NCI-H2227 (cell line): ENCODE results near the gene CACNA2D3.

ENCODE experiments used
- DNase-seq: peaks from one replicate; lab custom pipeline; 2025; ENCODE audit not compliant: unreplicated experiment; lab: John Stamatoyannopoulos, UW

CACNA2D3 gene

DNA sequence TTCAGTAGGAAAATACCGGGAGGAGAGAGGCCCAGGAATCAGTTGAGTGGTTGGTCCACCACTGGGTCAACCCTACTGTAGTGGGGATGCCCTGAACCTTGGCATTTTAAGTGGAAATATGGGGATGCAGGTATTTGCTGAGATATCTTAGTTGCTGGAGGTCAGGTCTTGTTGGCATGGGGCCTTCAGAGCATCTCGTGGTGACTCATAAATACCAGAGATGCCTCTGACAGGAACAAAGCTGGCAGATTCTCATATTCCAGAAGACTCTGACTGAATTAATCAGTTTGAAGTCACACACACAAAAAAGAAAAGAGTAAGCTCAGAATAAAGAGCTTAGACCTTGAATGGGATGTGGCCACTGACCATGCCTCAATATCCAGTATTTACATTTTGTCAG, 91.6 kb downstream of the CACNA2D3 start:
- no peak for DNase-seq

DNA sequence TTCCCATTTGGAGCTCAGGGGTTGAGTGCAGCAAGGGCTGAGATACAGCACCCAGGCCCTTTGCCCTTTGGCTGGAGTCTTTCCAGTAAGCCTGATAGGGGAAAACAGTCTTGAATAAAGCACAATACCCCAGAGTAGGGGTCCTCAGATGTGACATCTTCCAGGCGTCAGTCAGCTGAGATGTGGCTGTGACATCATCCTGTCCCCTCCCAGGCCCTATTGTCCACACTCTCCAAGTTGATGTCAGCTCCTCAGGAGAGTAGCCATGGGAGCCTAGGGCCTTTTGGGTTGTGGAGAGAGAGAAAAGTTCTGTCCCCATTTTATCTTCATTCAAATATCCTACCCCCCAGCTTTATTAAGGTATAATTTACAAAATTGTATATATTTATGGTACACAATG, 92.5 kb downstream of the CACNA2D3 start:
- DNase-seq, result no peak

DNA sequence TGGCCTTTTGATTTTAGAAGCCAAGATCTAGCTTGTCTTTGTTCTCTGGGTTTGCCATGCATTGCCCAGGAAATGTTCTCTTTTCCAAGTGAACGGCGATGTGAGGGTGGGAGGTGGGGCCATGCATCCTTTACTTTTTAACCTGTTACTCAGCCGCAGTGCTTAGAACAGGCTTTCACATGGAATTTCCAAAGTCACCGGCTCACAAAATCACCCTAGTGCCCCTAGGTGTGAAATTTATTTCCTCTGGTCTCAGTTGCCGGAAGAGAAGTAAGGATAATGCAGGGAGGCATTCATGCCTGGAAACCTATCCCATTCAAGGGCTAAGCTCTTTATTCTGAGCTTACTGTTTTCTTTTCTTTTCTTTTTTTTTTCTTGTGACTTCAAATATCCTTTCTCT, 93.2 kb downstream of the CACNA2D3 start:
- DNase-seq, result no peak

DNA sequence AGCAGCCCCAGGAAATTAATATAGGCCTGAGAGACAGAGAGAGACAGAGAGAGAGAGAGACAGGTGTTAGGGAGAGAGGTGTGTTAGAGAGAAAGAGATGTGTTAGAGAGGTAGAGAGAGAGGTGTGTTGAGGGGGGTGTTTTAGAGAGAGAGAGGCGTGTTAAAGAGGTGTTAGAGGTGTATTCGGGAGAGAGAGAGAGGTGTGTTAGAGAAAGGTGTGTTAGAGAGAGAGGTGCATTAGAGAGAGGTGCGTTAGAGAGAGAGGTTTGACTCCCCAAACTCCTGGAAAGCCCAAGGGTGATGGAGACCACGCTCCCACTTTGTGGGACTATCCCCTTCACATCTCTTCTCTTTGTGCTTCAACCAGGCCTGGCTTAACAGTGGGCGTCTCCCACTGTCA, 95.5 kb downstream of the CACNA2D3 start:
- DNase-seq, result no peak

DNA sequence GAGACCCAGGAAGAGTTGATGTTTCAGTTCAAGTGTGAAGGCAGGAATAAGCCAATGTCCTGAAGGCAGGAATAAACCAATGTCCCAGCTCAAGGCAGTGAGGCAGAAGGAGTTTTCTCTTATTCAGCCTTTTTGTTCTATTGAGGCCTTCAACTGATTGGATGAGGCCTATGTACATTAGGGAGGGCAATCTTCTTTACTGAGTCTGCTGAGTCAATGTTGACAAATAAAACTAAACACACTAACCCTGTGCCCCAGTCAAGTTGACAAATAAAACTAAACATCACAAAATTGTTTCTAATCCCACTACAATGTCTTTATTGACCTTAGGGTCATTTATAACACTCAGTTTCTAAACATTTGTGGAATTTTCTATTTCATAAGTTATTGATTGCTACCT, 100.0 kb downstream of the CACNA2D3 start:
- no peak for DNase-seq

DNA sequence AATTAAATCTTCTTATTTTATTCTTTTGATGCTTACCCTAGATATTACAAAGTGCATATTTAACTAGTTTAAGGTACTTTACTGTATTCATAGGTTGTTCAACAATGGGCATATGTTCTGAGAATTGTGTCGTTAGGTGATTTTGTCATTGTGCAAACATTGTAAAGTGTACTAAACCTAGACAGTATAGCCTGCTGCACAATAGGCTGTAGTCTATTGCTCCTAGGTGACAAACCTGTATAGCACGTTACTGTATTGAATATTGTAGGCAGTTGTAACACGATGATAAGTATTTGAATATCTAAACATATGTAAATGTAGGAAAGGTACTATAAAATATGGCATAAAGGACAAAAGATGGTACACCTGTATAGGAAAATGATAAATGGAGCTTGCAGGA, 100.7 kb downstream of the CACNA2D3 start:
- DNase-seq, result no peak

DNA sequence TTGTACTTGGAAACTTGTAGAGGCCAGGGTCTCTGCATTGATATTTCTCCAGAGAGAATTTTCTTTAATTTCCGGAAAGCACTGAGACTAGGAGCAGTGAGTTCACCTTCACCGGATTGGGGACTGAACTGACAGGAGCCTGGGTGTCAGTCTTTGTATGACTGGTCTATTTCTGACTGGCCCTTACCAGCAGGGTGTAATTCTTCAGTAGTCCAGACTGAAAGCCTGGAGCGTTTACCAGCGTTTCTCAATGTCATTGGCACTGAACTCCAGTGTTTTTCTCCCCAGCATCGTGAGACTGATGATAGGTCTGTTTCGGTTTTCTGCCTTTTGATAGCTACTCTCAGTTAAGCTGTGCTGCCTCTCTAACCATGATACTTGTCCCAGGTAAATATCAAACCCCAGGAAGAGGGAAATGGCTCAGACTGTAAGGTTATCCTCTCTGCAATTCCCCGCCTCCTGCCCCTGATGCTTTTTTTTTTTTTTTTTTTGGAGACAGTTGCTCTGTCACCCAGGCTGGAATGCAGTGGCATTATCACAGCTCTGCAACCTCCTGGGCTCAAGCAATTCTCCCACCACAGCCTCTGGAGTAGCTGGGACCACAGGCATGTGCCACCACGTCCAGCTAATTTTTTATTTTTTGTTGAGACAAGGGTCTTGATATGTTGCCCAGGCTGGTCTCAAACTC, 103.6 kb downstream of the CACNA2D3 start:
- DNase-seq, result peak; percentile 29

DNA sequence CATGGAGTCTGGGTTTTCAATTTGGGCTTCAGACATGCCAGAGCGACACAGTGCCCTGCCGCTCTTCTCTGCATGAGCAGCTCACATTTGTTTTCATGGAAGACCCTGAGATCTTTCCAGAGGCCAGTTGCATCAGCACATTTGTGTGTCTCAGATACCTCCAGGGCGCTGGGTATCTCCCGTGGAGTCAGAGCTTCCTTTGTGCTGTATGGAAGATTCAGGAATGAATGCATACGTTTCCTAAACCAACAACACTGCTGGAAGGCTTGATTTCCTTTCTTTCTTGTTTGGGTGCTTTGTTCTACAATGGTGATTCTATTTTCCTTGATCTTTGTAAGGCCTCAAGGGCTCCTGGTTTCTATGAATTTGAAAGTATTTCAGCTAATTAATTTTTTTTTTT, 106.5 kb downstream of the CACNA2D3 start:
- no peak for DNase-seq

DNA sequence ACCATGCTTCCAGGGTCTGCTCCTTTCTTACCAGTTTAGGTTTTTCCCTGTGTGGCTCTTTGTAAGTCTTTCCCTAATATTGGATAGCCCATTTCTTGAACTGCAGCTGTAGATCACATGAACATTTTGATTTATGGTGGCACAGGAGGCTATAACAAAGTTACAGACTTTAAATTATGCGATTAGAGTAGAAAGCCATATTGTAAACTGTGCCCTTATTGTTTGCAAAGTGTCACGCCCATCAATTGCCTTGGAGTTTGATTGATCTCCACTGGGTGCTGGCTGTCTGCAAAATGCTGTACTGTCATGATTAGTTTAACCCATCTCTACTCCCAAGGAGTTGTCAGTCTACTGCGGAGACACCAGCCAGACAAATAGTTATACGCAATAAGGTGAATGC, 110.3 kb downstream of the CACNA2D3 start:
- DNase-seq, result no peak

DNA sequence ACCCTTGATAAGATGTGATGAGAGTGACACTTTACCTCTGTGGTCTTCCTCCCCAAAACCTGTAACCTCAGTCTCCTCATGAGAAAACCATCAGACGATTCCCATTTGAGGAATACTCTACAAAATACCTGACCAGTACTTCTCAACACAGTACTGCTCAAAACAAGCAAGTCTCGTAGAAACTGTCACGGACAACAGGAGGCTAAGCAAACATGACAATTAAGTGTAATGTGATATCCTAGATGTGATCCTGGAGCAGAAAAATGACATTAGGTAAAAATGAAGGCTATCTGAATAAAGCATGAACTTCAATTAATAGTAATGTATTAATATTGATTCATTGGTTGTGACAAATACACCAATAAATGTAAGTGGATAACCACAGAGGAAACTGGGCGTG, 113.6 kb downstream of the CACNA2D3 start:
- DNase-seq, result no peak

DNA sequence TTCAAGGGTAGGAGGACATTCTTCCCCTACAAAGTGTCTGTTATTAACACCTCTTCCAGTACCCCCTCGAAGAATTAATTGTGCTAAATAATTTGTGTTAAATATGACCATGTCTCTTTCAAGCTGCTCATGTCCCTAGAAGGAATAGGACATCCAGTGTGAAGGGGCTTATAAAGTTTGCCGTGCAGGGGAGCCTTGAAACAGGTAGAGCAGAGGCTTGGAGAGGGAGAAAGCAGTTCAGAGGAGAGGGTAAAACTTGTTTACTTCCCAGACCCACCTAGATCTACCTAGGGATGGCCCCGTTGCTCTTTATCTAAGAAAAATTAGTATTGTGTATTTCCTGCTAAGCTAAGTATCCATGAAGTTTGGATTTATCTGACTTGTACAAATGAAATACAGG, 114.8 kb downstream of the CACNA2D3 start:
- no peak for DNase-seq

DNA sequence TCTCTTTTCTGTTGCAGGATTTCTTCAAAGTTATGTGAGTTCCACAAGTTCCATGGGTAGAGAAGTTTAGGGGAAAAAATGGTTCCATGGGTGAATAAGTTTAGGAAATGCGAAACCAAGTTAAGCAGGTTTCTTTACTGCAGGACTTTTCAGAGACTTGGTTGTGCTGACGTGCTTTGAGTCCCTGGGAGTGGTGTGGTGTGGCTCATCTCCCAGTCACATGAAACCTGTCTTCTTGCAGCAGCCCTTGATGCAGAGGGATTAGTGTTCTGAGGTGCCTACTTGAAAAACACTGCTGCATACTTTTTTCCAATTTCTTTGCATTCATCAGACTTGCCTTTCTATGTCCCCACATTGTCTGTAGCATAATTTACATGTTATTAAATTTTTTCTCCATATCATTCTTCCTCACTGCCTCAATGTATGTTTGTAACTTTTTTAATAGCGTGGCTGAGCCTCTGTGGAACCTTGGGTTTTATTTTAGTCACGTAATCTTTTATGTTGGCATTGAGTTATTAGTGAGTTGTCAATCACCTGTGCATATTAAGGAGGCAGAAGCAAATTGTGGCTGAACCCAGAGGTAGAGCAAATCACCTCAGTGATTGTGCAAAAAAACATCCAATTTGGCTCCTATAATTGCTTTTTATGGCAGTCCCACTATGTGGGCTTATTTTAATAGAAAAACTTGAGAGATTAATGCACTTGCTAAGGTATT, 115.6 kb downstream of the CACNA2D3 start:
- no peak for DNase-seq

DNA sequence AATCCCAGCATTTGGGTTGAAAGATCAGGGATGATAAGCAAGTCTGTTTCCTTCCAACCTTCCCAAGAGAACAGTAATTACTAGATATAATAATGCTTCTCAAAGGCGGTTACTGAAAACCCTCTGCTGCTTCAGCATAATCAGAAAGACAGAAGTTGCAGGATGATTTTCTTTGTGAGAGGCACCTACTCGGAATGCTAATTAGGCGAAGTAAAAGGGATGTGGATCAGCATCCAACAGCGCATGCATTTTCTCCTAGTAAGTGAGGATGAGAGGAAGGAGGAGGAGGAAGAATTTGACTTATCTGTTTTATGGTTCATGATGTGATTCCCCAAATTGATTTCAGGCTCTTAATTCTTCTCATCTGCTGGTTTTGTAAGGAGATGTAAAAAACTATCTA, 118.0 kb downstream of the CACNA2D3 start:
- peak; percentile 9 for DNase-seq

DNA sequence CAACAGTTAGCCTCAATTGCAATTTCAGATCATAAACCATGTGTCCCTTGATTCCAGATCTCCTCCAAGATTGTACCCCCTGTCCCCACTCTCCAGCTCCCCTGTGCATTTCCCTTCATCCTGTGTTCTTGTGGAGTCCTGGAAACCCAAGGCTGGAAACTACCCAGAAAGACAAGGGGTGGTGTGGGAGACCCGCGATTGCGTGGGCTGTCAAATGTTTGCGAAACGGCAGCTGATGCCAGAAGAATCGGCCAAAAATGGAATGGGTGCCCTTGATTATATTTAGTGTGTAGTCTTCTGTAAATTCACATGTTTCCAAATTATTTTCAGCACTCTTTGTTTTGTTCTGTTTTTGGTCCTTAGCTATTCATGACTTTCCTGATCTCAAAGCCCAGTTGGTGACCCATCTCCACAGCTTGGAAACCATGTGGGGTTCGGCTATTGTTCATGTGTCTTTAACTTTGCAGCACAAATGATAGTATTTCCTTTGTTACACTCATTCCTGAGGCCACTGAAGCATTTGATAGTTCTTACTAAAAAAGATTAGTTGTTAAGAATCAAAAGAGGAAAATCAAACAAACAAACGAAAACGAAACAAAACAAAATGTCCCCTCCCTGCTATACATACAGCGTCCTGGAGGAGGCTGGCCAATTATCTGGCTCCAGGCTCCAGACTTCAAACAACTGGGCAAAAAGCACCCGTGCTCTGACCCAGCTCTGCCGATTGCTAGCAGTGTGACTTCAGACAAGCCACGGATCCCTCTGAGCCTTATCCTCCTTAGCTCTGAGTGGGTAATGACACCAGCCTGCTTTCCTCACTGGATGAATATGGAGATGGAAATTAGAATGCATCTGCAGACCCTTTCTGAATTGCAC, 120.9 kb downstream of the CACNA2D3 start:
- DNase-seq, result peak; percentile 69

DNA sequence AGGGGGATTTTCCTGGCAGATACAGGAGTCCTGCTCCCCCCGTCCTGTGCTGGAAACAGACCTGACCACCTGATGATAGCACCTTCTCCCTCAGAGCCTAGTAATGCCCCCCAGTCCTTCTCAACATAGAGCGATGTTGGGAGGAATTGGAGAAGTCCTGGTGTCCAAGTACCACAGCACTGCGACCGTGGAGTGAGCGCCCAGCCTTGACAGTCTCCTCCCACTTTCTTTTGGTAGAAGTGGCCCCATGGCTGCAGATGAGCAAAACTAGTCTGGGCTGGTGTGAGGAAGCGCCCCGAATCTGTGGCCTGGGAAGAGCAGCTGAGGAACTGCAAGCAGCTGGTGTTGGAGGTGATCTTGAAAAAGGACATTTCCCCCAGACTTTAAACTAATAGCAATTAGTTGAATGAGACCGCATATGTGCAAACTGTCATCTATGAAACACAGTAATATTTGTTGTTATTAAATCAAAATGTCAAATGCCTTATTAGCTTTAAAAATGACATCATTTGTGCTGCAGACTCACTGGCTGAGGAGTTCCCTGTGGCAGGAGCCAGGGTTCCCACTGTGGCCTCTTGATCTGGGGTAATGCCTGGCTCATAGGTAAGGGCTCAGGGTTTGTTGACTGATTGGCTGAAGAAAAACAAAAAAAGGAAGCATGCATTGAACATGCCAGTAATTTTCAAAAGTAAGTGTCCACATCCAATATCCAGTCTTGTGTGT, 121.8 kb downstream of the CACNA2D3 start:
- no peak for DNase-seq

DNA sequence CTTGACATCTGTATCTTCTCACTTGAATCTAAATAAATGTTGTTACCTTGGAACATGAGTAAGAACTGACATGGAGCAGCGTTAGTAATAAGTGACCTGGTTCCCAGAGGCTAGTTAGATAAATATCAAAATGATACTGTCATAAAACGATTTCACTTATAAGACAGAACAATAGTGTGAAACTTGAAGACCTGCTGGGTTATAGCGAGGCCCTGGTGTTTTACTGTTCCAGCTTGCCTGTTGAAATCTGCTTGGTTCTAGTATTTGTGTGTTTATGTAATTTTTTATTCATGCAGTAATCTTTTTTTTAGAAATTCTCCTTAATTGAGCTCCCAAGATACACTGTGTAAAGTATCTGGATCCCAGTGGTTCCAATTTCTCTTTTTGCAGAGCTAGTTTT, 129.4 kb downstream of the CACNA2D3 start:
- no peak for DNase-seq

DNA sequence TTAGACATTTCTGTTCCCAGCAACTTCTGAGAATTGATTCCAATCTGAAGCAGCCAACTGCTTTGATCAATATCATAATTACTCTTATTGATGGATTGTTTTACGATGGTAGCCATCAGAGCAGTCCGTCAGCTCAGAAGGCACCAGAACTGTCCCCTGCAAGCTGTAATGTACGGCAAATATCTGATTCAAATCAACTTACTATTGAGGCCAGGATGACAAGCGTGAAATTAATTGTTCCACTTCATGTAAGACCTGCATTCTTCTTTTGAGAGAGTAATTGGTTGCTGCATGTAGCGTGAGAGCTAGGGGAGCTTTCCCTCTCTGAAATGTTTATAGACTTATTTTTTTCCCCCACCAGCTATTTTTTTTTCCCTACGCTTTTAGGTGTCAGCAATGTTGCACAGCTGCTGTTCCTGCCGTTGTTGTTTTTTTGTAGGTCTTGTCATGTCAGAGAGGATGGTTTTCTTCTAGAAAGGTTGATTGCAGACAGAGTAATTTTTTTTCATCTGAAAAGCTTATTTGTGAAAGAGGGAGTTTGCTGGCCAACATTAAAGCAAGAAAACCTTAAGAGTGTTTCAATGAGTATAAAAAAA, 134.9 kb downstream of the CACNA2D3 start:
- DNase-seq, result peak; percentile 21

DNA sequence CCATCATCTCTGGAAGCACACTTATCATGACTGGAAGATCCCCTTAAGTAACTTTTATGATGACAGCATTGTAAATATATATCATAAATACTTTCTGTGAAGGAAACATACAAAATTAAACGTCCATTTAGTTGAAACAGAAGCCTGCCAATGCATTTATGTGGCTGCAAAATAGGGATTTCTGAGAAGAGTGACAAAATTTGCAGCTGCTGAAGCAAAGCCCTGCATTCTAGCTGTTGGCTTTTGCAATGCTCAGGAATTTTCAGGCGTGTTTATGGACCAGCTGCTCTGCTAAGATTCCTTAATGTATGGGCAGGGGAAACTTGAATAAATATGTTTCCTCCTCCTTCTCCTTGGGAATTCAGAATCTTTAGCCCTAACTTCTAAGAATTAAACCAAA, 137.3 kb downstream of the CACNA2D3 start:
- no peak for DNase-seq

DNA sequence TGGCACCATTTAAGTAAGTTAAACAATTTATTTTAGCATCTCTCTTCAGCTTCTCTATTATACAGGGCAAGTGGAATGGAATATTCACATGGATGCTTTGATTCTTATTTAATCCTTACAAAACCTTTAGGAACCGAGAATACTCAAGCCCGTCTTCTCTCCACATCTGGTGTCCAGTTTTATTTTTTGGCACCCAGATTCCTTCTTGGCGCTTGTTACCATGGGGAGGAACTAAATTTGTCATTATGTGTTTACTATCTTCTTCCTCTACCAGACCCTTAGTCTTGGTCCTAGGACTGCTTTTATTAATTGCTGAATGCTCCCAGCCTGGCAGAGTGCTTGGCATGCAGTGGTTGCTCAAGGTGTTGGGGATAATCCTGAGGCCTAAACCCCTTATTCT, 138.8 kb downstream of the CACNA2D3 start:
- no peak for DNase-seq

DNA sequence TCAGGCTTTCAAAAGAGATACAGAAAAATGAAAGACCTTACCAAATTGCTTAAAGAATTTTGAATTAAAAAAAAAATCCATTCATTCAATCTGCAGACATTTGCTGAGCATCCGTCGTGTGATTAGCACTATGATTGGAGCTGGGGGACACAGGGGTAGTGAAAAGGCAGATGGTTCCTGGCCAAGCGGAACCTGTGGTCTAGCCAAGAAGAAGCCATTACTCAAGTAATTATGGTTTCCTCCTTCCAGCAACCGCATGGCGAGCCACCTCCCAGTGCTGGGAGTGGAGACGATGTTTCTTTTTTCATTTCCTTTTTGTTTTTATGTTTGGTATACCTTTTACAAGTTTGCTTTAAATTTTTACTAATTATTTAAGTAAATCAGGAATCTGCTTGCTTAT, 140.2 kb downstream of the CACNA2D3 start:
- no peak for DNase-seq

DNA sequence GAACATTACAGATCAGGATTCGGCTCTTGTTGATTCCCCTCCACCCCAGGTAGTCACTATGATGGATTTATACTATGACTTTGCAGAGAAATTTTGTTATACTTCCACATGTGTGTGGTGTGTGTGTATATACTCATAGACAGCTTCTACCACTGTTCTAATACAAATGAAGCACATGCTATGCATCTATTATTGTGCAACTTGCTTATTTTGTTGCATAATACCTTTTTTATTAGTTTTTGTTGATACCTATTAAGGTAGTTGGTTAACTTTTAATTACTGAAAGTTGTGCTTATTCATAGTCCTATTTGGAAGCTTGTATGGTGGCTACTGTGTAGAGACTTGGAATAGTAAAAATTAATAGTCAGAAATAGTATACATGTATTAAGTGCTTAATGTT, 140.6 kb downstream of the CACNA2D3 start:
- DNase-seq, result no peak
